CD4-positive, CD25-positive, alpha-beta regulatory T cell (primary cell): ENCODE data around the gene SSX5. TPM values are rescaled to one million over a fixed set of nuclear protein-coding genes. Genes with fewer than 3 reads are reported as not detected.

ENCODE experiments used
- polyA plus RNA-seq, 4 donors: library from polyadenylated mRNA; unstranded; fragments of 300-500 nt; fragmentation: Illumina TruSeq; gene quantifications; one replicate each; pipeline ENCODE4 v1.2.3, GENCODE V29; 2021
- total RNA-seq: library from RNA; stranded (reverse); gene quantifications from one replicate; pipeline ENCODE4 v1.2.3, GENCODE V29; 2022

SSX5 gene
- total and polyA plus RNA-seq, 5 donors from 2014 or later, result not detected

Other genes with a start within 250 kb of the SSX5 start
- gene ZNF182, start 192.8 kb downstream of the SSX5 start, total RNA-seq, result 7.1 TPM
- gene ZNF182, start 192.8 kb downstream of the SSX5 start, polyA plus RNA-seq, result 1 to 10 TPM; 3.0 to 6.2 (median 4.1) TPM
- not detected for gene SPACA5, start 189.8 kb downstream of the SSX5 start, total RNA-seq
- gene SPACA5, start 189.8 kb downstream of the SSX5 start, polyA plus RNA-seq, result under 1 TPM in 1 of 4 donors, not detected in 3; 0.79 TPM
- gene ZNF630, start 125.2 kb downstream of the SSX5 start, total RNA-seq, result 1.5 TPM
- gene ZNF630, start 125.2 kb downstream of the SSX5 start, polyA plus RNA-seq, result 1 to 10 TPM; 1.2 to 2.7 (median 1.9) TPM
- gene SPACA5B, start 66.2 kb downstream of the SSX5 start, total RNA-seq, result not detected
- not detected for gene SPACA5B, start 66.2 kb downstream of the SSX5 start, polyA plus RNA-seq
- not detected for gene SSX1, start 58.6 kb upstream of the SSX5 start, total RNA-seq
- gene SSX1, start 58.6 kb upstream of the SSX5 start, polyA plus RNA-seq, result not detected
- not detected for gene SSX3, start 159.9 kb upstream of the SSX5 start, total RNA-seq
- gene SSX3, start 159.9 kb upstream of the SSX5 start, polyA plus RNA-seq, result not detected
- not detected for gene SSX4, start 186.7 kb upstream of the SSX5 start, total RNA-seq
- gene SSX4, start 186.7 kb upstream of the SSX5 start, polyA plus RNA-seq, result not detected
- not detected for gene SSX4B, start 215.2 kb upstream of the SSX5 start, total RNA-seq
- not detected for gene SSX4B, start 215.2 kb upstream of the SSX5 start, polyA plus RNA-seq